DMS53 (cell line): Measurements from ENCODE around the gene CRP.
A peak's percentile ranks its signal among the peaks of the same experiment; 100 is the strongest.
"Not testable (repeated sequence)": the region's sequence is repeated elsewhere in the genome, so short reads cannot be mapped to it uniquely, and the experiment has no call there.

Source experiments
- DNase-seq: peaks from one replicate; lab custom pipeline; 2025; lab: John Stamatoyannopoulos, UW

CRP gene

GRCh38 chr1:159699653-159700052 is 14.7 kb downstream of the CRP start:
- no peak for DNase-seq

GRCh38 chr1:159699246-159699645 is 15.1 kb downstream of the CRP start:
- DNase-seq: no peak

GRCh38 chr1:159687511-159687910 is 26.9 kb downstream of the CRP start:
- DNase-seq: no peak

- peak; percentile 67 for DNase-seq
Measured at GRCh38 chr1:159686599-159687299, 27.6 kb downstream of the CRP start.

- no peak for DNase-seq
Measured at GRCh38 chr1:159678939-159679338, 35.5 kb downstream of the CRP start.

GRCh38 chr1:159675046-159675445 is 39.3 kb downstream of the CRP start:
- no peak for DNase-seq

- not testable (repeated sequence) for DNase-seq
Measured at GRCh38 chr1:159672390-159672789, 42.0 kb downstream of the CRP start.

GRCh38 chr1:159669338-159669737 is 45.1 kb downstream of the CRP start:
- DNase-seq: no peak

GRCh38 chr1:159668739-159669138 is 45.6 kb downstream of the CRP start:
- DNase-seq: no peak

GRCh38 chr1:159664247-159664646 is 50.1 kb downstream of the CRP start:
- DNase-seq: no peak

GRCh38 chr1:159663552-159663951 is 50.8 kb downstream of the CRP start:
- no peak for DNase-seq
